OCI-LY7 (cell line): Measurements from ENCODE around the gene TGFBR3. TPM values are rescaled to one million over a fixed set of nuclear protein-coding genes. Genes with fewer than 3 reads are reported as not detected.

Experiments
- BruUV-seq: library from RNA; stranded (reverse); fragments of 400-500 nt; replicated peaks from 2 replicates; lab custom pipeline; 2021; lab: Mats Ljungman, UMichigan
- CTCF ChIA-PET: fragments of 300-600 bp; sonication (Branson Sonifier 250); formaldehyde crosslinking; loops from one replicate; lab custom pipeline; 2022; ENCODE audit warnings: antibody characterized with exemption; ENCODE audit not compliant: unreplicated experiment; lab: Charles Lee
- POLR2A ChIA-PET: fragments of 300-600 bp; sonication (Branson Sonifier 250); formaldehyde crosslinking; loops from one replicate; lab custom pipeline; 2022; ENCODE audit warnings: antibody characterized with exemption; lab: Charles Lee
- DNase-seq: peaks from one replicate; pipeline ENCODE4 v3.0.0-alpha.2; 2015; ENCODE audit warnings: low spot score
- H2AFZ ChIP-seq: fragments of 200-600 bp; sonication (generic), shearing (Covaris generic); 2 replicates; pipeline ENCODE4 v1.6.1; 2014; ENCODE audit warnings: mild to moderate bottlenecking, antibody characterized with exemption, low read length, moderate library complexity
- H3K27ac ChIP-seq: fragments of 200-600 bp; sonication (generic); 2 replicates; pipeline ENCODE4 v1.5.1; 2014; ENCODE audit warnings: mixed run types, low read depth, mild to moderate bottlenecking, moderate library complexity, low read length, inconsistent platforms; ENCODE audit not compliant: poor library complexity, severe bottlenecking
- H3K36me3 ChIP-seq: fragments of 200-600 bp; sonication (generic); 2 replicates; pipeline ENCODE4 v1.6.1; 2014; ENCODE audit warnings: mild to moderate bottlenecking, antibody characterized with exemption, low read length, moderate library complexity, mixed read lengths; ENCODE audit not compliant: insufficient read depth
- H3K4me1 ChIP-seq: fragments of 200-600 bp; sonication (generic); 2 replicates; pipeline ENCODE4 v1.5.1; 2014; ENCODE audit warnings: mild to moderate bottlenecking, low read length; ENCODE audit not compliant: insufficient read depth, poor library complexity, severe bottlenecking
- H3K4me2 ChIP-seq: fragments of 200-600 bp; sonication (generic); 2 replicates; pipeline ENCODE4 v1.6.1; 2014; ENCODE audit warnings: mild to moderate bottlenecking, low read length
- H3K4me3 ChIP-seq: fragments of 200-600 bp; sonication (generic); 2 replicates; pipeline ENCODE4 v1.5.1; 2014; ENCODE audit warnings: mild to moderate bottlenecking, low read depth, low read length; ENCODE audit not compliant: poor library complexity, severe bottlenecking
- H3K79me2 ChIP-seq: fragments of 200-600 bp; sonication (generic); 2 replicates; pipeline ENCODE4 v1.6.1; 2016; ENCODE audit warnings: low read depth, mild to moderate bottlenecking, low read length, moderate library complexity, mixed read lengths; ENCODE audit not compliant: insufficient read depth
- H3K9me2 ChIP-seq: fragments of 200-600 bp; sonication (generic); 2 replicates; pipeline ENCODE4 v1.6.1; 2016; ENCODE audit warnings: mild to moderate bottlenecking, low read length, mixed read lengths; ENCODE audit not compliant: insufficient read depth
- H3K9me3 ChIP-seq: fragments of 200-600 bp; sonication (generic); 2 replicates; pipeline ENCODE4 v1.6.1; 2014; ENCODE audit warnings: mild to moderate bottlenecking, mixed run types, low read length, mixed read lengths
- H4K20me1 ChIP-seq: fragments of 200-600 bp; sonication (generic); 2 replicates; pipeline ENCODE4 v1.6.1; 2014; ENCODE audit warnings: mild to moderate bottlenecking, antibody characterized with exemption, low read length, moderate library complexity, mixed read lengths; ENCODE audit not compliant: insufficient read depth
- EZH2phosphoT487 ChIP-seq: fragments of 200-600 bp; sonication (generic); IDR thresholded peaks from 2 replicates; pipeline ENCODE4 v1.6.1; 2018; ENCODE audit warnings: low read depth, borderline replicate concordance, mild to moderate bottlenecking, mixed run types, antibody characterized with exemption, low read length, moderate library complexity, mixed read lengths
- intact Hi-C: fragments of 100-400 bp; cut with micrococcal nuclease; formaldehyde crosslinking; loops from one replicate; pipeline ENCODE4 v1.10.0; 2022; ENCODE audit not compliant: unreplicated experiment
- total RNA-seq, 2 experiments: library from RNA; depleted of rRNA in 1 of 2; stranded (reverse); fragments of >200 nt in 1 of 2; shearing (Covaris generic) in 1 of 2; gene quantifications; 2 replicates each; pipeline ENCODE4 v1.2.3, GENCODE V29; 2014 to 2022
- TF ChIP-seq, protein P1 (sequence below): fragments of 200-600 bp; sonication (generic); conservative IDR thresholded peaks from 2 replicates; pipeline ENCODE4 v1.5.1; 2014; ENCODE audit warnings: mild to moderate bottlenecking, antibody characterized with exemption, low read length, moderate library complexity, mixed read lengths

TGFBR3 gene
- total RNA-seq, 2 experiments from 2014 or later: not detected

- Histone ChIP-seq H3K4me1 (peaks cover 10% of the 10 kb centered on the region), H3K9me3 (no peaks in the 10 kb centered on the region), H3K36me3 (no peaks in the 10 kb centered on the region), H4K20me1 (no peaks in the 10 kb centered on the region), H3K4me2 (no peak overlapping the region), H3K27ac (no peak overlapping the region), H3K9me2 (no peaks in the 10 kb centered on the region), H3K79me2 (no peaks in the 10 kb centered on the region), H2AFZ (no peak overlapping the region), H3K4me3 (no peak overlapping the region)
- no peak for TF ChIP-seq EZH2phosphoT487
- TF ChIP-seq, protein P1, sequence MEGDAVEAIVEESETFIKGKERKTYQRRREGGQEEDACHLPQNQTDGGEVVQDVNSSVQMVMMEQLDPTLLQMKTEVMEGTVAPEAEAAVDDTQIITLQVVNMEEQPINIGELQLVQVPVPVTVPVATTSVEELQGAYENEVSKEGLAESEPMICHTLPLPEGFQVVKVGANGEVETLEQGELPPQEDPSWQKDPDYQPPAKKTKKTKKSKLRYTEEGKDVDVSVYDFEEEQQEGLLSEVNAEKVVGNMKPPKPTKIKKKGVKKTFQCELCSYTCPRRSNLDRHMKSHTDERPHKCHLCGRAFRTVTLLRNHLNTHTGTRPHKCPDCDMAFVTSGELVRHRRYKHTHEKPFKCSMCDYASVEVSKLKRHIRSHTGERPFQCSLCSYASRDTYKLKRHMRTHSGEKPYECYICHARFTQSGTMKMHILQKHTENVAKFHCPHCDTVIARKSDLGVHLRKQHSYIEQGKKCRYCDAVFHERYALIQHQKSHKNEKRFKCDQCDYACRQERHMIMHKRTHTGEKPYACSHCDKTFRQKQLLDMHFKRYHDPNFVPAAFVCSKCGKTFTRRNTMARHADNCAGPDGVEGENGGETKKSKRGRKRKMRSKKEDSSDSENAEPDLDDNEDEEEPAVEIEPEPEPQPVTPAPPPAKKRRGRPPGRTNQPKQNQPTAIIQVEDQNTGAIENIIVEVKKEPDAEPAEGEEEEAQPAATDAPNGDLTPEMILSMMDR: no peak
- no peak for DNase-seq
- intact Hi-C loops: no loop called here
- no TSS peak for BruUV-seq
- ChIA-PET CTCF (no interaction called here), POLR2A (no interaction called here)
Observed at GRCh38 chr1:91801496-91802115, 84.3 kb downstream of the TGFBR3 start.

GRCh38 chr1:91799863-91800262, 86.1 kb downstream of the TGFBR3 start:
- no peak overlapping the region for H3K4me3 ChIP-seq
- TF ChIP-seq EZH2phosphoT487: no peak
- TF ChIP-seq, protein P1: no peak
- H3K27ac ChIP-seq: no peak overlapping the region
- no TSS peak for BruUV-seq
- CTCF ChIA-PET: no interaction called here
- no peak overlapping the region for H2AFZ ChIP-seq
- H3K4me1 ChIP-seq: peaks cover 10% of the 10 kb centered on the region
- H3K79me2 ChIP-seq: no peaks in the 10 kb centered on the region
- no peaks in the 10 kb centered on the region for H3K36me3 ChIP-seq
- no peaks in the 10 kb centered on the region for H4K20me1 ChIP-seq
- H3K9me3 ChIP-seq: no peaks in the 10 kb centered on the region
- no peak for DNase-seq
- intact Hi-C loops: no loop called here
- POLR2A ChIA-PET: interaction anchor here (0.6 kb wide), 1 partner anchor 18 kb away, joined by 3 read pairs; no protein-coding TSS in a partner anchor
- H3K9me2 ChIP-seq: no peaks in the 10 kb centered on the region
- H3K4me2 ChIP-seq: no peak overlapping the region

GRCh38 chr1:91799159-91799558, 86.8 kb downstream of the TGFBR3 start:
- ChIA-PET CTCF (no interaction called here), POLR2A (interaction anchor here (0.6 kb wide), 2 partner anchors 19 to 535 kb away, joined by 3 to 6 read pairs; no protein-coding TSS in a partner anchor)
- DNase-seq: no peak
- Histone ChIP-seq H3K79me2 (no peaks in the 10 kb centered on the region), H3K9me3 (no peaks in the 10 kb centered on the region), H3K27ac (no peak overlapping the region), H3K36me3 (no peaks in the 10 kb centered on the region), H4K20me1 (no peaks in the 10 kb centered on the region), H2AFZ (no peak overlapping the region), H3K9me2 (no peaks in the 10 kb centered on the region), H3K4me1 (peaks cover 10% of the 10 kb centered on the region), H3K4me3 (no peak overlapping the region), H3K4me2 (no peak overlapping the region)
- TF ChIP-seq EZH2phosphoT487: no peak
- TF ChIP-seq, protein P1: no peak
- no TSS peak for BruUV-seq
- intact Hi-C loops: no loop called here
